ENCODE data around the gene CD3G. TPM values are rescaled to one million over a fixed set of nuclear protein-coding genes. Genes with fewer than 3 reads are reported as not detected.

Gene CD3G
- total RNA-seq, 6 donors from 2014 or later: 1.00 to 5.5 (median 1.9) TPM; not detected in 1

Small RNA genes within 50 kb of the gene (small RNA-seq; reads per million reads assigned to genes)
- 0 reads per million in 4 donors for gene AP001582.1

Other genes with a start within 250 kb of the CD3G start
- gene SCN4B, start 191.5 kb upstream of the CD3G start, total RNA-seq: 1 to 10 TPM in 5 of 6 donors, under 1 TPM in 1; under 0.01 to 5.5 (median 3.3) TPM
- 1 to 10 TPM in 1 of 6 donors, under 1 TPM in 3, not detected in 2; 0.22 to 2.4 (median 0.32) TPM for gene SCN2B, start 167.7 kb upstream of the CD3G start, total RNA-seq
- gene JAML, start 119.3 kb upstream of the CD3G start, total RNA-seq: 100 to 1,000 TPM in 2 of 6 donors, 10 to 100 TPM in 4; 33.0 to 105 (median 49.5) TPM
- gene MPZL3, start 92.0 kb upstream of the CD3G start, total RNA-seq: 10 to 100 TPM in 4 of 6 donors, 1 to 10 TPM in 2; 2.3 to 27.7 (median 10.4) TPM
- 100 to 1,000 TPM in 3 of 6 donors, 10 to 100 TPM in 3; 51.6 to 146 (median 110) TPM for gene MPZL2, start 80.0 kb upstream of the CD3G start, total RNA-seq
- 10 to 100 TPM in 2 of 6 donors, 1 to 10 TPM in 4; 3.9 to 13.6 (median 9.1) TPM for gene CD3E, start 39.6 kb upstream of the CD3G start, total RNA-seq
- gene CD3D, start 1.6 kb upstream of the CD3G start, total RNA-seq: 10 to 100 TPM in 3 of 6 donors, 1 to 10 TPM in 3; 4.1 to 22.3 (median 7.6) TPM
- gene UBE4A, start 15.3 kb downstream of the CD3G start, total RNA-seq: 10 to 100 TPM; 22.5 to 49.2 (median 38.2) TPM
- gene ATP5MG, start 57.3 kb downstream of the CD3G start, total RNA-seq: 100 to 1,000 TPM in 2 of 6 donors, 10 to 100 TPM in 4; 22.2 to 178 (median 58.0) TPM
- gene KMT2A, start 92.1 kb downstream of the CD3G start, total RNA-seq: 10 to 100 TPM; 42.0 to 97.1 (median 58.4) TPM
- 1 to 10 TPM in 3 of 6 donors, under 1 TPM in 1, not detected in 2; 0.34 to 9.4 (median 1.5) TPM for gene TTC36, start 183.1 kb downstream of the CD3G start, total RNA-seq
- 10 to 100 TPM; 20.0 to 58.7 (median 28.0) TPM for gene TMEM25, start 186.8 kb downstream of the CD3G start, total RNA-seq
- 10 to 100 TPM in 5 of 6 donors, 1 to 10 TPM in 1; 7.5 to 38.3 (median 21.5) TPM for gene IFT46, start 221.6 kb downstream of the CD3G start, total RNA-seq
- gene ARCN1, start 228.1 kb downstream of the CD3G start, total RNA-seq: 100 to 1,000 TPM in 3 of 6 donors, 10 to 100 TPM in 3; 29.3 to 121 (median 94.6) TPM

Data from upper lobe of left lung (tissue), 6 donors.